HEK293T (cell line): ENCODE measurements around the gene SLC17A7.

Experiments
- CTCF ChIA-PET: fragments of 350-600 bp; formaldehyde crosslinking; extraction: SDS; loops from one replicate; lab custom pipeline; 2021; ENCODE audit warnings: antibody characterized with exemption, inconsistent platforms; lab: Yijun Ruan, JAX
- POLR2A ChIA-PET: fragments of 350-600 bp; formaldehyde crosslinking; extraction: SDS; loops from one replicate; lab custom pipeline; 2020; ENCODE audit warnings: antibody characterized with exemption, inconsistent platforms; lab: Yijun Ruan, JAX
- DNase-seq: peaks from one replicate; pipeline ENCODE4 v3.0.0; 2012; ENCODE audit warnings: mixed read lengths; ENCODE audit errors: extremely low spot score
- ARNT ChIP-seq: fragments of 450-650 bp; IDR thresholded peaks from 2 replicates; pipeline ENCODE4 v1.6.1; 2017; ENCODE audit warnings: mild to moderate bottlenecking
- BHLHE40 ChIP-seq: fragments of 450-650 bp; IDR thresholded peaks from 2 replicates; pipeline ENCODE4 v1.6.1; 2016; ENCODE audit warnings: mild to moderate bottlenecking, moderate library complexity, borderline replicate concordance
- CTBP1 ChIP-seq: fragments of 450-650 bp; IDR thresholded peaks from 2 replicates; pipeline ENCODE4 v1.6.1; 2016; ENCODE audit warnings: borderline replicate concordance
- ELF4 ChIP-seq: fragments of 450-650 bp; IDR thresholded peaks from 2 replicates; pipeline ENCODE4 v1.6.1; 2017; ENCODE audit warnings: antibody characterized with exemption
- FOXA1 ChIP-seq: fragments of 450-650 bp; IDR thresholded peaks from 2 replicates; pipeline ENCODE4 v1.6.1; 2016; ENCODE audit warnings: mild to moderate bottlenecking
- FOXK2 ChIP-seq: fragments of 450-650 bp; IDR thresholded peaks from 2 replicates; pipeline ENCODE4 v1.6.1; 2016; ENCODE audit warnings: mild to moderate bottlenecking
- FOXM1 ChIP-seq: fragments of 450-650 bp; IDR thresholded peaks from 2 replicates; pipeline ENCODE4 v1.6.1; 2017; ENCODE audit warnings: mild to moderate bottlenecking, borderline replicate concordance
- HDGF ChIP-seq: fragments of 450-650 bp; IDR thresholded peaks from 2 replicates; pipeline ENCODE4 v1.6.1; 2017; ENCODE audit warnings: antibody characterized with exemption, borderline replicate concordance
- L3MBTL2 ChIP-seq: fragments of 450-650 bp; conservative IDR thresholded peaks from 2 replicates; pipeline ENCODE4 v1.6.1; 2016; ENCODE audit warnings: mild to moderate bottlenecking
- LEF1 ChIP-seq: fragments of 450-650 bp; IDR thresholded peaks from 2 replicates; pipeline ENCODE4 v1.6.1; 2017; ENCODE audit warnings: mild to moderate bottlenecking, borderline replicate concordance
- NFRKB ChIP-seq: fragments of 450-650 bp; IDR thresholded peaks from 2 replicates; pipeline ENCODE4 v1.6.1; 2016; ENCODE audit warnings: mild to moderate bottlenecking, moderate library complexity
- SP1 ChIP-seq: fragments of 450-650 bp; IDR thresholded peaks from 2 replicates; pipeline ENCODE4 v1.6.1; 2017
- SUZ12 ChIP-seq: fragments of 450-650 bp; IDR thresholded peaks from 2 replicates; pipeline ENCODE4 v1.6.1; 2016; ENCODE audit warnings: mild to moderate bottlenecking
- TARDBP ChIP-seq: fragments of 450-650 bp; IDR thresholded peaks from 2 replicates; pipeline ENCODE4 v1.6.1; 2016
- ZNF384 ChIP-seq: fragments of 450-650 bp; IDR thresholded peaks from 2 replicates; pipeline ENCODE4 v1.6.1; 2016
- TF ChIP-seq, protein P1 (sequence below): fragments of 450-650 bp; IDR thresholded peaks from 2 replicates; pipeline ENCODE4 v1.6.1; 2016

The SLC17A7 gene

DNA sequence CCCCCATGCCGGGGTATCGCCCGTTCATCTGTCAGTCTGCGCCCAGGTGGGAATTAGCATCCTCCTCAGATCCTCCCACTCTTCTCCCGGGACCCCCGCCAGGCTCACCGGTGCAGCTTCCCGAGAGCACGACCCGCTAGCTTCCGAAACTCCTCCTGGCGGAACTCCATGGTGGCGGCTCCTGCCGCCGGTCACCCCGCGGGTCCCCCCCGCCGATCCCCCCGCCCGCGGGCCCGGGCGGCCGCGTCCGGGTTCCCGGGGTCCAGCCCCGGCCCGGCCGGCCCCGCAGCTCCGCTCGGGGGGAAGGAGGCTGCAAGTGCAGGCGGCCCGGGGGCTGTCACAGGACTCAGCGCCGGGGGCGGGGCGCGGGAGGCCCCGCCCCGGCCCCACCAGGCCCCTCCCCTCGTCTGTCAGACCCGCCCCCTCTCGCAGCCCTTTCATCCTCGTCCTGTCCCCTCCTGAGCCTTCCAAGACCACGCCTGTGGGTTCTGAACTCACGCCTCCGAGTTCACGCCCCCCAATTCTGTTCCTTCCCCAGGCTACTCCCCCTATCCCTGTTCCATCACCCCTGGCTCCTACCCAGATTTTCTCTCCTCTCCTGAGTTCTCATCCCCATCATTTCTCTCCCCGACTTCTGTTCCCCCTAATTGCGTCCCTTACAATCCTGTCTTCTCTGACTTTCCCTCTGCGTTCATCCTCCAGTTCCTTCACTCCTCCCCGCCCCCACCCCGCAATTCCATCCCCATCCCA, at the start of gene SLC17A7:
TSS of gene SLC17A7 (minus strand) at position 318 of the 750 bp plus-strand sequence. CDS start at position 170, 148 bp downstream.
- ChIA-PET CTCF (interaction anchor here (0.8 to 1.0 kb wide), 2 partner anchors 50 to 216 kb away, joined by 3 to 4 read pairs; no protein-coding TSS in a partner anchor), POLR2A (interaction anchor here (1.1 to 3.1 kb wide), 5 partner anchors 10 to 235 kb away, joined by 3 to 20 read pairs (median 6); partner anchors contain the start of genes ALDH16A1, GFY and PIH1D1)

DNA sequence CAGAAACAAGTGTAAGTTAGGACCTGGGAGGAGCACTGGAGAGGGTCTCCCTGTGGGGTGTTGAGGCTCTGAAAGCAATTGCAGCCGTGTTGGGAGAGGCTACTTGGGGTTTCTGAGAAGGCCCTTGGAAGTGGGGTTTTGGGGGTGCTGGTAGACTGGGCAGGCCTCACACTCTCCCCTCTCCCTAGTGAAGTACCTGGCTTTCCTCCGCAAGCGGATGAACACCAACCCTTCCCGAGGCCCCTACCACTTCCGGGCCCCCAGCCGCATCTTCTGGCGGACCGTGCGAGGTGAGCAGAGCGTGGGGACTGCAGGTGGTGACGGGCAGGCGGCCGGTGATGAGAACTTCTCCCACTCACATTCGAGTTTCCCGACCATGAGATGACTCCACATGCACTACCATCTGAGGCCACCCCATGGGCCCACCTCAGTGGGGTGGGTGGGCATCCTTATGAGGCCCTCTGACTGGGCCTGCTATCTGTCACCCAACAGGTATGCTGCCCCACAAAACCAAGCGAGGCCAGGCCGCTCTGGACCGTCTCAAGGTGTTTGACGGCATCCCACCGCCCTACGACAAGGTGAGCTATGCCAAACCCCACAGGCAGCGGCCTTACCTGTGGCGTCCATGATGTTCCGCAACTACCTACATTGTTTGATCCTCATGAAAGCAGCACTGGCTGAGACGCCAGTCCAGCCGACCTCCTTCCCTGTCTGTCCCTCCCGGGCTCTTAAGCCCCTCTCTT, 49.1 kb upstream of the SLC17A7 start:
- CTCF ChIA-PET: interaction anchor here (0.7 kb wide), 1 partner anchor 21 kb away, joined by 3 read pairs; no protein-coding TSS in a partner anchor
- no peak for DNase-seq
- TF ChIP-seq SP1 (no peak), FOXM1 (no peak), CTBP1 (no peak), NFRKB (no peak), FOXK2 (no peak), TARDBP (no peak)
- TF ChIP-seq, protein P1, sequence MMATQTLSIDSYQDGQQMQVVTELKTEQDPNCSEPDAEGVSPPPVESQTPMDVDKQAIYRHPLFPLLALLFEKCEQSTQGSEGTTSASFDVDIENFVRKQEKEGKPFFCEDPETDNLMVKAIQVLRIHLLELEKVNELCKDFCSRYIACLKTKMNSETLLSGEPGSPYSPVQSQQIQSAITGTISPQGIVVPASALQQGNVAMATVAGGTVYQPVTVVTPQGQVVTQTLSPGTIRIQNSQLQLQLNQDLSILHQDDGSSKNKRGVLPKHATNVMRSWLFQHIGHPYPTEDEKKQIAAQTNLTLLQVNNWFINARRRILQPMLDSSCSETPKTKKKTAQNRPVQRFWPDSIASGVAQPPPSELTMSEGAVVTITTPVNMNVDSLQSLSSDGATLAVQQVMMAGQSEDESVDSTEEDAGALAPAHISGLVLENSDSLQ: no peak
- POLR2A ChIA-PET: no interaction called here

More for the DNA sequence above, at the start of gene SLC17A7:
- peak; percentile 84 for DNase-seq
- TF ChIP-seq LEF1 (no peak), FOXM1 (no peak), NFRKB (no peak), ELF4 (no peak), ZNF384 (no peak), FOXA1 (no peak), SP1 (no peak), ARNT (no peak), L3MBTL2 (no peak), HDGF (no peak), TARDBP (no peak), BHLHE40 (no peak), SUZ12 (no peak), CTBP1 (no peak), FOXK2 (no peak)
- TF ChIP-seq, protein P1: no peak

DNA sequence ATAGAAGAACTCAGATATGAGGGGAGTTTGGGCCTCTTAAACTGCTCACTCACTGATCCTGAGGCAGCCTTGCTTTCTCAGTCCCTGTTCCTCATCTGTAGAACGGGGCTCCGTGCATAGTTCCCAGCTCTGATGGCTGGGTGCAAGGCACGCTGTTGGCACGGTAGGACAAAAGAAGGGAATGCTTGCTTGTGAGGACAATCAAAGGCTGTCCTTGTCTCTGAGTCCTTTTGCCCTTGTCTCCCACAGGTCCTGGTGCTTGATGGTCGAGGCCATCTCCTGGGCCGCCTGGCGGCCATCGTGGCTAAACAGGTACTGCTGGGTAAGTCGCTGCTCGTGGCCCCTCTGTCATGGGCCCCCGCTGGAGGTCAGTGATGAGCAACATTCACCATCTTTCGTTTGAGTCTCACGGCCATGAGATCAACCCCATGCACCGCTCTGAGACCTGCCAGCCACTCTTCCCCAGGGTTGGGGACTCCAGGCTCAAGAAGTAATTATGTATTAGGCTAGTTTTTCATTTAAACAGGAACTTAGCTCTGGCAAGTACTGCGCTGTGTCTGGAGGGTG, 48.4 kb upstream of the SLC17A7 start:
- TF ChIP-seq LEF1: no peak
- TF ChIP-seq, protein P1: no peak
- no peak for TF ChIP-seq BHLHE40
- TF ChIP-seq FOXK2: no peak
- no peak for TF ChIP-seq CTBP1
- TF ChIP-seq SP1: no peak
- no peak for TF ChIP-seq HDGF
- TF ChIP-seq ZNF384: no peak
- TF ChIP-seq L3MBTL2: no peak
- no peak for TF ChIP-seq ELF4
- TF ChIP-seq SUZ12: no peak
- no peak for TF ChIP-seq ARNT
- ChIA-PET POLR2A (interaction anchor here (1.0 to 1.8 kb wide), 2 partner anchors 14 to 38 kb away, joined by 4 read pairs; partner anchors contain the start of gene PIH1D1), CTCF (no interaction called here)
- DNase-seq: no peak

DNA sequence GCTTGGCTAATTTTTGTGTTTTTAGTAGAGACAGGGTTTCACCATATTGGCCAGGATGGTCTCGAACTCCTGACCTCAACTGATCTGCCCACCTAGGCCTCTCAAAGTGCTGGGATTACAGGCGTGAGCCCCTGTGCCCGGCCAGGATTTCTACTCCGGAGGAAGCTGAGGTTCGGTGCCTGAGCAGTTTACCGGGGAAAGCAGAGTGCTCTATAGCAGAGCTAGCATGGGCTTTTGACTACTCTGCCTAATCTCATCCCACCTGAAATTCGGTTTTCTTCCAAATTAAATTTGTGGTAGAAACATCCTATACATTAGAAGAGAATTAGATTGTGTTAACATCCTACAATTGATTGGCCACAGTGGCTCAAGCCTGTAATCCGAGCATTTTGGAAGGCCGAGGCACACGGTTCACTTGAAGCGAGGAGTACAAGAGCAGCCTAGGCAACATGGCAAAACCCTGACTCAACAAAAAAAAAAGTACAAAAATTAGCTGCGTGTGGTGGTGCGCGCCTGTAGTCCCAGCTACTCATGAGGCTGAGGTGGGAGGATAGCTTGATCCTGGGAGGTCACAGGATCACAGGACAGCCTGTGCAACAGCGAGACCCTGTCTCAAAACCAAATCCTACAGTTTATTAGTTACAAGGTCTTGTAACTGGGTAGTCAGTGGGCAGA, 47.7 kb upstream of the SLC17A7 start:
- CTCF ChIA-PET: no interaction called here
- no peak for DNase-seq
- POLR2A ChIA-PET: interaction anchor here (1.0 to 1.9 kb wide), 4 partner anchors 10 to 151 kb away, joined by 3 to 15 read pairs (median 4); partner anchors contain the start of genes PIH1D1 and RRAS
- TF ChIP-seq FOXM1 (no peak), TARDBP (no peak)
- TF ChIP-seq, protein P1: no peak
